H9 (cell line): Measurements from ENCODE around the gene GGT6. TPM values are rescaled to one million over a fixed set of nuclear protein-coding genes. Genes with fewer than 3 reads are reported as not detected.

Experiments
- DNase-seq: peaks from one replicate; pipeline ENCODE4 v3.0.0-alpha.2; 2017
- H2AFZ ChIP-seq: one replicate; pipeline ENCODE4 v1.6.1; 2013; ENCODE audit warnings: mild to moderate bottlenecking, low read length, control low read depth, moderate library complexity
- H2AK5ac ChIP-seq: 2 replicates; pipeline ENCODE4 v1.6.1; 2013; ENCODE audit warnings: low read length, control low read depth, mixed read lengths; ENCODE audit not compliant: insufficient read length
- H2BK120ac ChIP-seq: one replicate; pipeline ENCODE4 v1.6.1; 2013; ENCODE audit warnings: low read depth, mild to moderate bottlenecking, low read length, control low read depth, inconsistent platforms; ENCODE audit not compliant: poor library complexity, severe bottlenecking
- H2BK12ac ChIP-seq: 2 replicates; pipeline ENCODE4 v1.6.1; 2013; ENCODE audit warnings: low read length, control low read depth, mixed read lengths, low read depth; ENCODE audit not compliant: insufficient read length
- H2BK15ac ChIP-seq: 2 replicates; pipeline ENCODE4 v1.6.1; 2013; ENCODE audit warnings: low read depth, low read length, control low read depth
- H2BK20ac ChIP-seq: one replicate; pipeline ENCODE4 v1.6.1; 2013; ENCODE audit warnings: low read depth, mild to moderate bottlenecking, low read length, control low read depth, inconsistent platforms; ENCODE audit not compliant: poor library complexity, severe bottlenecking
- H2BK5ac ChIP-seq: 2 replicates; pipeline ENCODE4 v1.6.1; 2013; ENCODE audit warnings: low read length, control low read depth, mixed read lengths; ENCODE audit not compliant: insufficient read length
- H3K14ac ChIP-seq: 2 replicates; pipeline ENCODE4 v1.6.1; 2013; ENCODE audit warnings: low read length, control low read depth; ENCODE audit not compliant: insufficient read depth
- H3K18ac ChIP-seq: 2 replicates; pipeline ENCODE4 v1.6.1; 2013; ENCODE audit warnings: low read depth, mild to moderate bottlenecking, mixed read lengths, low read length, control low read depth; ENCODE audit not compliant: insufficient read length
- H3K23ac ChIP-seq: 2 replicates; pipeline ENCODE4 v1.6.1; 2013; ENCODE audit warnings: low read length, control low read depth, mixed read lengths, low read depth; ENCODE audit not compliant: insufficient read length
- H3K23me2 ChIP-seq: 2 replicates; pipeline ENCODE4 v1.6.1; 2013; ENCODE audit warnings: low read depth, mild to moderate bottlenecking, mixed read lengths, low read length, control low read depth; ENCODE audit not compliant: insufficient read length, poor library complexity, severe bottlenecking
- H3K27ac ChIP-seq: 2 replicates; pipeline ENCODE4 v1.5.1; 2013; ENCODE audit warnings: low read length, control low read depth, mixed read lengths, low read depth; ENCODE audit not compliant: insufficient read length
- H3K27me3 ChIP-seq: 2 replicates; pipeline ENCODE4 v1.6.1; 2013; ENCODE audit warnings: low read length, control low read depth, inconsistent platforms; ENCODE audit not compliant: insufficient read depth
- H3K4ac ChIP-seq: 2 replicates; pipeline ENCODE4 v1.6.1; 2013; ENCODE audit warnings: low read depth, mild to moderate bottlenecking, control low read depth, inconsistent platforms, low read length, moderate library complexity
- H3K4me1 ChIP-seq: 2 replicates; pipeline ENCODE4 v1.6.1; 2013; ENCODE audit warnings: low read length, control low read depth, inconsistent platforms; ENCODE audit not compliant: insufficient read depth
- H3K4me2 ChIP-seq: 2 replicates; pipeline ENCODE4 v1.6.1; 2013; ENCODE audit warnings: low read length, control low read depth, mixed read lengths; ENCODE audit not compliant: insufficient read length, insufficient read depth
- H3K56ac ChIP-seq: 2 replicates; pipeline ENCODE4 v1.6.1; 2013; ENCODE audit warnings: low read depth, mild to moderate bottlenecking, mixed read lengths, low read length, control low read depth; ENCODE audit not compliant: insufficient read length
- H3K79me1 ChIP-seq: 2 replicates; pipeline ENCODE4 v1.6.1; 2013; ENCODE audit warnings: low read depth, mild to moderate bottlenecking, moderate library complexity, low read length, control low read depth, inconsistent platforms; ENCODE audit not compliant: insufficient read depth, poor library complexity, severe bottlenecking
- H3K79me2 ChIP-seq: 2 replicates; pipeline ENCODE4 v1.6.1; 2013; ENCODE audit warnings: low read length, control low read depth, inconsistent platforms; ENCODE audit not compliant: insufficient read depth
- H3K9ac ChIP-seq: 2 replicates; pipeline ENCODE4 v1.6.1; 2013; ENCODE audit warnings: low read length, control low read depth, mixed read lengths; ENCODE audit not compliant: insufficient read length; ENCODE audit errors: extremely low read depth
- H3K9me3 ChIP-seq: one replicate; pipeline ENCODE4 v1.6.1; 2013; ENCODE audit warnings: low read depth, low read length, inconsistent platforms; ENCODE audit not compliant: control insufficient read depth
- H3T11ph ChIP-seq: one replicate; pipeline ENCODE4 v1.6.1; 2013; ENCODE audit warnings: mild to moderate bottlenecking, low read length, control low read depth, inconsistent platforms
- H4K20me1 ChIP-seq: one replicate; pipeline ENCODE4 v1.6.1; 2013; ENCODE audit not compliant: control insufficient read depth, insufficient read length, insufficient read depth
- H4K5ac ChIP-seq: 2 replicates; pipeline ENCODE4 v1.6.1; 2013; ENCODE audit warnings: low read depth, mild to moderate bottlenecking, mixed read lengths, low read length, control low read depth; ENCODE audit not compliant: insufficient read length
- H4K8ac ChIP-seq: replicated peaks from 2 replicates; pipeline ENCODE4 v1.6.1; 2013; ENCODE audit warnings: low read length, control low read depth, mixed read lengths, low read depth; ENCODE audit not compliant: insufficient read length
- H4K91ac ChIP-seq: 2 replicates; pipeline ENCODE4 v1.6.1; 2013; ENCODE audit warnings: low read depth, mild to moderate bottlenecking, moderate library complexity, mixed read lengths, low read length, control low read depth; ENCODE audit not compliant: insufficient read length
- H3K27ac Mint-ChIP-seq, 3 experiments: 2 replicates in 2 of 3; 3 replicates in 1 of 3; pipeline ENCODE4 v1.8.0; 2020 to 2021; ENCODE audit warnings: mixed read lengths in 3 of 3, mild to moderate bottlenecking in 1 of 3, moderate library complexity in 1 of 3
- H3K27me3 Mint-ChIP-seq: 2 replicates; pipeline ENCODE4 v1.8.0; 2021; ENCODE audit warnings: low read depth, mild to moderate bottlenecking, moderate library complexity, mixed read lengths
- H3K36me3 Mint-ChIP-seq, 3 experiments: 2 replicates in 2 of 3; 3 replicates in 1 of 3; pipeline ENCODE4 v1.8.0; 2020 to 2021; ENCODE audit warnings: low read depth in 3 of 3, mixed read lengths in 3 of 3; ENCODE audit not compliant: insufficient read depth in 1 of 3
- H3K4me1 Mint-ChIP-seq, 2 experiments: 2 replicates each; pipeline ENCODE4 v1.8.0; 2020; ENCODE audit warnings: mixed read lengths in 2 of 2
- H3K4me3 Mint-ChIP-seq, 2 experiments: 2 replicates in 1 of 2; 3 replicates in 1 of 2; pipeline ENCODE4 v1.8.0; 2020 to 2021; ENCODE audit warnings: mild to moderate bottlenecking in 2 of 2, mixed read lengths in 2 of 2, moderate library complexity in 1 of 2
- H3K9me3 Mint-ChIP-seq, 2 experiments: 2 replicates in 1 of 2; 3 replicates in 1 of 2; pipeline ENCODE4 v1.8.0; 2020; ENCODE audit warnings: mild to moderate bottlenecking in 2 of 2, mixed read lengths in 2 of 2, moderate library complexity in 1 of 2
- WGBS: extraction: QIAGEN DNeasy Blood & Tissue Kit; methylation state at CpG from one replicate; pipeline ENCODE4 v1.1.7; 2013; ENCODE audit warnings: missing lambda C conversion rate, low lambda C conversion rate, mixed read lengths; ENCODE audit not compliant: insufficient read length; ENCODE audit errors: extremely low coverage; 5-methylcytosine and 5-hydroxymethylcytosine counted together
- total RNA-seq: library from RNA; stranded (reverse); gene quantifications from 2 replicates; pipeline ENCODE4 v1.2.1, GENCODE V29; 2021
- TF ChIP-seq, protein P1 (sequence below): fragments of 200-600 bp; sonication (generic); conservative IDR thresholded peaks from 3 replicates; pipeline ENCODE4 v1.8.0; 2021; ENCODE audit warnings: antibody characterized with exemption, mild to moderate bottlenecking

GGT6 gene
- total RNA-seq, 1 experiment from 2014 or later = 0.17 TPM

DNA sequence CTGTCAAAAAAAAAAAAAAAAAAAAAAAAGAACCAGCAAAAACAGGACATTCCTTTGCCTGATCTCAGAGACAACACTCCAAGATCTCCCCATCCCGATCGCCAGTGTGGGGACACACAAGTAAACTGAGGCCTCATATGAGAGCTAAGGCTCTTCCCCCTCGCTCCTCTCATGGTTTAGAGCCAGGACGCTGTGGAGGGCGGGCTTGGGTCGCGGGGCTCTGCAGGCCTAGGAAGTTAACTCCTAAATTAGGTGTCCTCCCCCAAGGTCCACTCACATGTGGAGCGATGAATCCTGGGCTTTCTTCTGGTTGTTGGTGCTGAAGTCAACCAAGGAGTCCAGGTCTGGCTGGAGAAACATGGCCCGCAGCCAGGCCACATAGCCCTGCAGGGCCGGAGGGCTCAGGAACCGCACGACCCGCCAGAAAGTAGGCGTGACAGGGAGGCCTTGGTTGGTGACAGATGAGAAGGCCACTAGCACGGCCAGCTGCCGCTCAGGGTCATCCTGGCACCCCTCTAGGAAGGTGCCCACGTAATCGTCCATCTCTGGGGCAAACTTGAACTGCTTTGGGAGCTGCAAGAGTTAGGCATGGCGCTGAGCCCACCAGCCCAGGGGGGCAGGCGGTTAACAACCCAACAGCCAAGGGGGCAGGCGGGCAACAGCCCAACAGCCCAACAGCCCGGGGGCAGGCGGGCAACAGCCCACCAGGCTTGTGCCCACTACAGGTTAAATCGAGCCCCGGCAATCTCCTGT, 10.4 kb downstream of the GGT6 start:
- Histone ChIP-seq H3K14ac (no peak overlapping the region), H3K79me2 (peaks cover 9% of the 10 kb centered on the region; the same call in 1 of the 2 replicates), H3K9ac (no peak overlapping the region), H2BK120ac (no peak overlapping the region), H2BK20ac (no peak overlapping the region), H2AFZ (no peak overlapping the region), H2AK5ac (no peak overlapping the region), H3K4me2 (no peak overlapping the region), H4K8ac (no peak overlapping the region), H3K23ac (no peak overlapping the region), H4K5ac (no peak overlapping the region), H2BK12ac (no peak overlapping the region), H3K9me3 (no peaks in the 10 kb centered on the region), H3K56ac (no peak overlapping the region), H3K23me2 (peaks cover 10% of the 10 kb centered on the region), H3K4ac (no peak overlapping the region), H2BK5ac (no peak overlapping the region), H2BK15ac (no peak overlapping the region), H3K27me3 (no peaks in the 10 kb centered on the region), H3K4me1 (no peaks in the 10 kb centered on the region), H3K79me1 (no peaks in the 10 kb centered on the region), H4K20me1 (peaks cover 3% of the 10 kb centered on the region), H3K27ac (no peak overlapping the region), H4K91ac (no peak overlapping the region), H3T11ph (no peak overlapping the region), H3K18ac (no peak overlapping the region)
- WGBS = no CpG with 5 or more reads among the region's 25 CpGs
- no peak overlapping the region for H3K4me3 Mint-ChIP-seq
- no peaks in the 10 kb centered on the region for H3K27me3 Mint-ChIP-seq
- DNase-seq = no peak
- no peaks in the 10 kb centered on the region for H3K9me3 Mint-ChIP-seq
- peaks cover 9 to 14% of the 10 kb centered on the region in 2 experiments for H3K4me1 Mint-ChIP-seq
- H3K36me3 Mint-ChIP-seq = peaks cover 46 to 92% (median 74%) of the 10 kb centered on the region in 3 experiments
- H3K27ac Mint-ChIP-seq = no peak overlapping the region
- TF ChIP-seq, protein P1, sequence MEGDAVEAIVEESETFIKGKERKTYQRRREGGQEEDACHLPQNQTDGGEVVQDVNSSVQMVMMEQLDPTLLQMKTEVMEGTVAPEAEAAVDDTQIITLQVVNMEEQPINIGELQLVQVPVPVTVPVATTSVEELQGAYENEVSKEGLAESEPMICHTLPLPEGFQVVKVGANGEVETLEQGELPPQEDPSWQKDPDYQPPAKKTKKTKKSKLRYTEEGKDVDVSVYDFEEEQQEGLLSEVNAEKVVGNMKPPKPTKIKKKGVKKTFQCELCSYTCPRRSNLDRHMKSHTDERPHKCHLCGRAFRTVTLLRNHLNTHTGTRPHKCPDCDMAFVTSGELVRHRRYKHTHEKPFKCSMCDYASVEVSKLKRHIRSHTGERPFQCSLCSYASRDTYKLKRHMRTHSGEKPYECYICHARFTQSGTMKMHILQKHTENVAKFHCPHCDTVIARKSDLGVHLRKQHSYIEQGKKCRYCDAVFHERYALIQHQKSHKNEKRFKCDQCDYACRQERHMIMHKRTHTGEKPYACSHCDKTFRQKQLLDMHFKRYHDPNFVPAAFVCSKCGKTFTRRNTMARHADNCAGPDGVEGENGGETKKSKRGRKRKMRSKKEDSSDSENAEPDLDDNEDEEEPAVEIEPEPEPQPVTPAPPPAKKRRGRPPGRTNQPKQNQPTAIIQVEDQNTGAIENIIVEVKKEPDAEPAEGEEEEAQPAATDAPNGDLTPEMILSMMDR = no peak
